HepG2 (cell line): ENCODE results near the gene PTCRA. TPM values are rescaled to one million over a fixed set of nuclear protein-coding genes. Genes with fewer than 3 reads are reported as not detected.

ENCODE experiments used
- ATAD3A ChIP-seq: sonication (generic); formaldehyde crosslinking; IDR thresholded peaks from 2 replicates; pipeline ENCODE4 v1.4.0; 2020; ENCODE audit warnings: missing genetic modification reagents
- GABPB1 ChIP-seq: IDR thresholded peaks from 2 replicates; pipeline ENCODE4 v1.6.1; 2016; ENCODE audit warnings: mild to moderate bottlenecking, missing genetic modification reagents, moderate library complexity, missing compliant biosample characterization
- HOXA5 ChIP-seq: sonication (generic); formaldehyde crosslinking; IDR thresholded peaks from 2 replicates; pipeline ENCODE4 v1.4.0; 2020; ENCODE audit warnings: missing genetic modification reagents
- KLF6 ChIP-seq: IDR thresholded peaks from 2 replicates; pipeline ENCODE4 v1.8.0; 2016; ENCODE audit warnings: missing biosample characterization, missing genetic modification reagents
- RXRB ChIP-seq: IDR thresholded peaks from 2 replicates; pipeline ENCODE4 v1.6.1; 2016; ENCODE audit warnings: borderline replicate concordance, missing genetic modification reagents, missing compliant biosample characterization
- ZNF446 ChIP-seq: sonication (generic); formaldehyde crosslinking; IDR thresholded peaks from 2 replicates; pipeline ENCODE4 v1.5.0; 2020; ENCODE audit warnings: mild to moderate bottlenecking, missing genetic modification reagents
- polyA plus RNA-seq, 8 experiments: library from polyadenylated mRNA; depleted of rRNA in 3 of 8; stranded (reverse) in 7 of 8; unstranded in 1 of 8; fragments of >200 nt; fragmentation: Illumina TruSeq in 4 of 8; extraction: Trizol in 4 of 8; gene quantifications; 2 replicates each; pipeline versions ENCODE4 v1.2.1 to v1.2.3, GENCODE V29; 2011 to 2016; ENCODE audit warnings: low read depth in 4 of 8, missing spikeins in 1 of 8, mixed read lengths in 1 of 8; ENCODE audit not compliant: insufficient read depth in 1 of 8
- total RNA-seq, 5 experiments: library from RNA; depleted of rRNA; stranded (reverse); fragments of >200 nt; fragmentation: Illumina TruSeq; extraction: Trizol; gene quantifications; 2 replicates each; pipeline ENCODE4 v1.2.3, GENCODE V29; 2016; ENCODE audit warnings: low read depth in 1 of 5
- TF ChIP-seq, protein P1 (sequence below): IDR thresholded peaks from 2 replicates; pipeline ENCODE4 v1.6.1; 2016
- TF ChIP-seq, protein P2 (sequence below): sonication (generic); formaldehyde crosslinking; IDR thresholded peaks from 2 replicates; pipeline ENCODE4 v1.5.0; 2020; ENCODE audit warnings: missing genetic modification reagents
- TF ChIP-seq, protein P3 (sequence below): sonication (generic); formaldehyde crosslinking; IDR thresholded peaks from 2 replicates; pipeline ENCODE4 v1.9.0; 2021; ENCODE audit warnings: mild to moderate bottlenecking, missing genetic modification reagents
- TF ChIP-seq, protein P4 (sequence below): sonication (generic); formaldehyde crosslinking; IDR thresholded peaks from 2 replicates; pipeline ENCODE4 v1.5.0; 2020; ENCODE audit warnings: mild to moderate bottlenecking, low read depth, missing genetic modification reagents, borderline replicate concordance
- TF ChIP-seq, protein P5 (sequence below): sonication (generic); formaldehyde crosslinking; IDR thresholded peaks from 2 replicates; pipeline ENCODE4 v1.5.1; 2020; ENCODE audit warnings: missing genetic modification reagents, mild to moderate bottlenecking, borderline replicate concordance

Gene PTCRA
- total and polyA plus RNA-seq, 2 of the 13 experiments (the other 11 are each of a cell fraction or from before 2014, with no cell fraction given), result not detected

DNA sequence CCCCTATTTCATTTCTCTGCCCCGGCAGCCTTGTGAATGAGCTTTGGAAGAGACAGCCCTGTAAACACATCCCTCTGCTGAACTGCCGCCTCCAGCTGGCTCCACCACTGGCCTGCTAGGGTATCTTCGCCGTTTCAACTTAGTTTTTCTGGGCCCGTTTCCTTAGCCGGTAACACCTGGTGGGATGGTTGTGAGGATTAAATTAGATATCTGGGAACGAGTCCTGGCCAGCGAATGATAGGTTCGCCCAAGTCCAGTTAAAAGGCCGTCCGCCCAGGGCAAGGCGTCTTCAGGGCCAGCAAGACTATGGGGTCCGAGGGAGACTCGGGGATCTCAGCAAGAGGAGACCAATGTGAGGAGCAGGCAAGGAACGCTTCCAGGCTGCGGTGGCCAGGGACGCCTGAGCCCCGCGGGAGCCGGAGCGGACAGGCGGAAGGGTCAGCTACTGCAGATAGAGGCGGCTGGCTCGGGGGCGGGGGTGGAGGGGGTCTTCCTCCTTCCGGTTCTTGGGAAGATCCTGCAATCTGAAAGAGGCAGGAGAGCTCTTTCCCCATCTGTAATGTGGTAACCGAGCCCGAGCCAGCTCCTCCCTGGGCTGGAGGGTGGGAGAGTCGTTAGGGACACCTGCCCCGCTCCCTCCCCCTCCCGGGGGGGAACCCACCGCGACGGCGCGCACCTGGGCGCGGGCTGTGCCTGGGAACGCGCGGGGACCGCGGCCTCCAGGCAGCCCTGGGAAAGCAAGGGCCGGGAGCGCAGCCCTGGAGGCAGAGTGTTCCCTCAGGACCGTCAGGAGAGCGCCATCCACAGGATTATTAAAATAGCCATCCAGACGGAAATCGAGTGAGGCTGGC is 4.5 kb upstream of the PTCRA start (continued):
- TF ChIP-seq, protein P1, sequence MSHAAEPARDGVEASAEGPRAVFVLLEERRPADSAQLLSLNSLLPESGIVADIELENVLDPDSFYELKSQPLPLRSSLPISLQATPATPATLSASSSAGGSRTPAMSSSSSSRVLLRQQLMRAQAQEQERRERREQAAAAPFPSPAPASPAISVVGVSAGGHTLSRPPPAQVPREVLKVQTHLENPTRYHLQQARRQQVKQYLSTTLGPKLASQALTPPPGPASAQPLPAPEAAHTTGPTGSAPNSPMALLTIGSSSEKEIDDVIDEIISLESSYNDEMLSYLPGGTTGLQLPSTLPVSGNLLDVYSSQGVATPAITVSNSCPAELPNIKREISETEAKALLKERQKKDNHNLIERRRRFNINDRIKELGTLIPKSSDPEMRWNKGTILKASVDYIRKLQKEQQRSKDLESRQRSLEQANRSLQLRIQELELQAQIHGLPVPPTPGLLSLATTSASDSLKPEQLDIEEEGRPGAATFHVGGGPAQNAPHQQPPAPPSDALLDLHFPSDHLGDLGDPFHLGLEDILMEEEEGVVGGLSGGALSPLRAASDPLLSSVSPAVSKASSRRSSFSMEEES (CRISPR knock-in tag), result no peak
- TF ChIP-seq ATAD3A (CRISPR knock-in tag), result no peak
- no peak for TF ChIP-seq KLF6 (CRISPR knock-in tag)
- TF ChIP-seq, protein P2, sequence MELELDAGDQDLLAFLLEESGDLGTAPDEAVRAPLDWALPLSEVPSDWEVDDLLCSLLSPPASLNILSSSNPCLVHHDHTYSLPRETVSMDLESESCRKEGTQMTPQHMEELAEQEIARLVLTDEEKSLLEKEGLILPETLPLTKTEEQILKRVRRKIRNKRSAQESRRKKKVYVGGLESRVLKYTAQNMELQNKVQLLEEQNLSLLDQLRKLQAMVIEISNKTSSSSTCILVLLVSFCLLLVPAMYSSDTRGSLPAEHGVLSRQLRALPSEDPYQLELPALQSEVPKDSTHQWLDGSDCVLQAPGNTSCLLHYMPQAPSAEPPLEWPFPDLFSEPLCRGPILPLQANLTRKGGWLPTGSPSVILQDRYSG (CRISPR knock-in tag), result no peak
- TF ChIP-seq, protein P3, sequence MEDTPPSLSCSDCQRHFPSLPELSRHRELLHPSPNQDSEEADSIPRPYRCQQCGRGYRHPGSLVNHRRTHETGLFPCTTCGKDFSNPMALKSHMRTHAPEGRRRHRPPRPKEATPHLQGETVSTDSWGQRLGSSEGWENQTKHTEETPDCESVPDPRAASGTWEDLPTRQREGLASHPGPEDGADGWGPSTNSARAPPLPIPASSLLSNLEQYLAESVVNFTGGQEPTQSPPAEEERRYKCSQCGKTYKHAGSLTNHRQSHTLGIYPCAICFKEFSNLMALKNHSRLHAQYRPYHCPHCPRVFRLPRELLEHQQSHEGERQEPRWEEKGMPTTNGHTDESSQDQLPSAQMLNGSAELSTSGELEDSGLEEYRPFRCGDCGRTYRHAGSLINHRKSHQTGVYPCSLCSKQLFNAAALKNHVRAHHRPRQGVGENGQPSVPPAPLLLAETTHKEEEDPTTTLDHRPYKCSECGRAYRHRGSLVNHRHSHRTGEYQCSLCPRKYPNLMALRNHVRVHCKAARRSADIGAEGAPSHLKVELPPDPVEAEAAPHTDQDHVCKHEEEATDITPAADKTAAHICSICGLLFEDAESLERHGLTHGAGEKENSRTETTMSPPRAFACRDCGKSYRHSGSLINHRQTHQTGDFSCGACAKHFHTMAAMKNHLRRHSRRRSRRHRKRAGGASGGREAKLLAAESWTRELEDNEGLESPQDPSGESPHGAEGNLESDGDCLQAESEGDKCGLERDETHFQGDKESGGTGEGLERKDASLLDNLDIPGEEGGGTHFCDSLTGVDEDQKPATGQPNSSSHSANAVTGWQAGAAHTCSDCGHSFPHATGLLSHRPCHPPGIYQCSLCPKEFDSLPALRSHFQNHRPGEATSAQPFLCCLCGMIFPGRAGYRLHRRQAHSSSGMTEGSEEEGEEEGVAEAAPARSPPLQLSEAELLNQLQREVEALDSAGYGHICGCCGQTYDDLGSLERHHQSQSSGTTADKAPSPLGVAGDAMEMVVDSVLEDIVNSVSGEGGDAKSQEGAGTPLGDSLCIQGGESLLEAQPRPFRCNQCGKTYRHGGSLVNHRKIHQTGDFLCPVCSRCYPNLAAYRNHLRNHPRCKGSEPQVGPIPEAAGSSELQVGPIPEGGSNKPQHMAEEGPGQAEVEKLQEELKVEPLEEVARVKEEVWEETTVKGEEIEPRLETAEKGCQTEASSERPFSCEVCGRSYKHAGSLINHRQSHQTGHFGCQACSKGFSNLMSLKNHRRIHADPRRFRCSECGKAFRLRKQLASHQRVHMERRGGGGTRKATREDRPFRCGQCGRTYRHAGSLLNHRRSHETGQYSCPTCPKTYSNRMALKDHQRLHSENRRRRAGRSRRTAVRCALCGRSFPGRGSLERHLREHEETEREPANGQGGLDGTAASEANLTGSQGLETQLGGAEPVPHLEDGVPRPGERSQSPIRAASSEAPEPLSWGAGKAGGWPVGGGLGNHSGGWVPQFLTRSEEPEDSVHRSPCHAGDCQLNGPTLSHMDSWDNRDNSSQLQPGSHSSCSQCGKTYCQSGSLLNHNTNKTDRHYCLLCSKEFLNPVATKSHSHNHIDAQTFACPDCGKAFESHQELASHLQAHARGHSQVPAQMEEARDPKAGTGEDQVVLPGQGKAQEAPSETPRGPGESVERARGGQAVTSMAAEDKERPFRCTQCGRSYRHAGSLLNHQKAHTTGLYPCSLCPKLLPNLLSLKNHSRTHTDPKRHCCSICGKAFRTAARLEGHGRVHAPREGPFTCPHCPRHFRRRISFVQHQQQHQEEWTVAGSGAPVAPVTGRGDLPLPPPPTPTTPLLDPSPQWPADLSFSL (CRISPR knock-in tag), result 0 out of 2 replicates have a peak, but pooled peaks have one; percentile 49
- TF ChIP-seq RXRB, result peak; percentile 6; the same call in 1 of the 2 replicates
- no peak for TF ChIP-seq HOXA5 (CRISPR knock-in tag)
- TF ChIP-seq GABPB1, result peak; percentile 70; the same call in 1 of the 2 replicates
- TF ChIP-seq, protein P4, sequence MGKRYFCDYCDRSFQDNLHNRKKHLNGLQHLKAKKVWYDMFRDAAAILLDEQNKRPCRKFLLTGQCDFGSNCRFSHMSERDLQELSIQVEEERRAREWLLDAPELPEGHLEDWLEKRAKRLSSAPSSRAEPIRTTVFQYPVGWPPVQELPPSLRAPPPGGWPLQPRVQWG (CRISPR knock-in tag), result no peak
- no peak for TF ChIP-seq ZNF446
- TF ChIP-seq, protein P5, sequence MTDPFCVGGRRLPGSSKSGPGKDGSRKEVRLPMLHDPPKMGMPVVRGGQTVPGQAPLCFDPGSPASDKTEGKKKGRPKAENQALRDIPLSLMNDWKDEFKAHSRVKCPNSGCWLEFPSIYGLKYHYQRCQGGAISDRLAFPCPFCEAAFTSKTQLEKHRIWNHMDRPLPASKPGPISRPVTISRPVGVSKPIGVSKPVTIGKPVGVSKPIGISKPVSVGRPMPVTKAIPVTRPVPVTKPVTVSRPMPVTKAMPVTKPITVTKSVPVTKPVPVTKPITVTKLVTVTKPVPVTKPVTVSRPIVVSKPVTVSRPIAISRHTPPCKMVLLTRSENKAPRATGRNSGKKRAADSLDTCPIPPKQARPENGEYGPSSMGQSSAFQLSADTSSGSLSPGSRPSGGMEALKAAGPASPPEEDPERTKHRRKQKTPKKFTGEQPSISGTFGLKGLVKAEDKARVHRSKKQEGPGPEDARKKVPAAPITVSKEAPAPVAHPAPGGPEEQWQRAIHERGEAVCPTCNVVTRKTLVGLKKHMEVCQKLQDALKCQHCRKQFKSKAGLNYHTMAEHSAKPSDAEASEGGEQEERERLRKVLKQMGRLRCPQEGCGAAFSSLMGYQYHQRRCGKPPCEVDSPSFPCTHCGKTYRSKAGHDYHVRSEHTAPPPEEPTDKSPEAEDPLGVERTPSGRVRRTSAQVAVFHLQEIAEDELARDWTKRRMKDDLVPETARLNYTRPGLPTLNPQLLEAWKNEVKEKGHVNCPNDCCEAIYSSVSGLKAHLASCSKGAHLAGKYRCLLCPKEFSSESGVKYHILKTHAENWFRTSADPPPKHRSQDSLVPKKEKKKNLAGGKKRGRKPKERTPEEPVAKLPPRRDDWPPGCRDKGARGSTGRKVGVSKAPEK, result 0 out of 2 replicates have a peak, but pooled peaks have one; percentile 39
